Measurements from ENCODE around the gene IL10RA. TPM values are rescaled to one million over a fixed set of nuclear protein-coding genes. Genes with fewer than 3 reads are reported as not detected.

Gene IL10RA
- polyA plus RNA-seq, 1 experiment = not detected

- ChIA-PET POLR2A (no interaction called here), CTCF (interaction anchor here (1.2 to 1.9 kb wide), 2 partner anchors 100 to 239 kb away, joined by 3 to 8 read pairs; no protein-coding TSS in a partner anchor)
- DNase-seq (ENCODE audit: low read depth, low spot score) = no peak
- Histone ChIP-seq H3K4me3 (ENCODE audit: low read depth, low read length) (no peak overlapping the region), H3K9me3 (ENCODE audit: control insufficient read depth, insufficient read depth, low read length) (no peaks in the 10 kb centered on the region), H3K27me3 (ENCODE audit: control insufficient read depth, insufficient read depth, low read length) (peaks cover 2% of the 10 kb centered on the region), H3K27ac (ENCODE audit: low read depth, low read length) (no peak overlapping the region)
- TF ChIP-seq CTCF (IDR thresholded peaks at IDR 0.05; ENCODE audit: low read depth, low read length) = no peak
These were observed 60.1 kb downstream of the IL10RA start for GRCh38 chr11:118046051-118046963.

GRCh38 chr11:118046964-118047700 is 60.9 kb downstream of the IL10RA start:
- CTCF ChIA-PET = interaction anchor here (1.2 to 1.9 kb wide), 2 partner anchors 100 to 239 kb away, joined by 3 to 8 read pairs; no protein-coding TSS in a partner anchor
- DNase-seq (ENCODE audit: low read depth, low spot score) = no peak
- POLR2A ChIA-PET = no interaction called here
- Histone ChIP-seq H3K4me3 (ENCODE audit: low read depth, low read length) (no peak overlapping the region), H3K9me3 (ENCODE audit: control insufficient read depth, insufficient read depth, low read length) (no peaks in the 10 kb centered on the region), H3K27ac (ENCODE audit: low read depth, low read length) (no peak overlapping the region), H3K27me3 (ENCODE audit: control insufficient read depth, insufficient read depth, low read length) (peaks cover 5% of the 10 kb centered on the region)
- TF ChIP-seq CTCF (IDR thresholded peaks at IDR 0.05; ENCODE audit: low read depth, low read length) = no peak

GRCh38 chr11:118047749-118048148 is 61.6 kb downstream of the IL10RA start:
- TF ChIP-seq CTCF (IDR thresholded peaks at IDR 0.05; ENCODE audit: low read depth, low read length) = no peak
- no peak overlapping the region for H3K27ac ChIP-seq (ENCODE audit: low read depth, low read length)
- no peak overlapping the region for H3K4me3 ChIP-seq (ENCODE audit: low read depth, low read length)
- CTCF ChIA-PET = interaction anchor here (1.2 to 1.9 kb wide), 2 partner anchors 101 to 240 kb away, joined by 3 to 8 read pairs; no protein-coding TSS in a partner anchor
- POLR2A ChIA-PET = no interaction called here
- no peaks in the 10 kb centered on the region for H3K9me3 ChIP-seq (ENCODE audit: control insufficient read depth, insufficient read depth, low read length)
- no peak for DNase-seq (ENCODE audit: low read depth, low spot score)
- peaks cover 5% of the 10 kb centered on the region for H3K27me3 ChIP-seq (ENCODE audit: control insufficient read depth, insufficient read depth, low read length)

GRCh38 chr11:118048472-118049370 is 62.5 kb downstream of the IL10RA start:
- no peaks in the 10 kb centered on the region for H3K9me3 ChIP-seq (ENCODE audit: control insufficient read depth, insufficient read depth, low read length)
- no peak overlapping the region for H3K4me3 ChIP-seq (ENCODE audit: low read depth, low read length)
- no peak for DNase-seq (ENCODE audit: low read depth, low spot score)
- POLR2A ChIA-PET = no interaction called here
- peaks cover 5% of the 10 kb centered on the region for H3K27me3 ChIP-seq (ENCODE audit: control insufficient read depth, insufficient read depth, low read length)
- TF ChIP-seq CTCF (IDR thresholded peaks at IDR 0.05; ENCODE audit: low read depth, low read length) = no peak
- CTCF ChIA-PET = interaction anchor here (1.1 to 1.9 kb wide), 2 partner anchors 102 to 241 kb away, joined by 4 to 8 read pairs; no protein-coding TSS in a partner anchor
- no peak overlapping the region for H3K27ac ChIP-seq (ENCODE audit: low read depth, low read length)

All from AG04450 (cell line).